Tibial nerve (tissue), 4 donors: Measurements from ENCODE around the gene ZNF438. TPM values are rescaled to one million over a fixed set of nuclear protein-coding genes. Genes with fewer than 3 reads are reported as not detected.

Source experiments
- DNase-seq, 2 donors: peaks; one replicate each; pipeline ENCODE4 v3.0.0-alpha.2; 2019; ENCODE audit warnings: low spot score in 2 of 2
- H3K27ac ChIP-seq, 4 donors: fragments of 200-600 bp; sonication (generic) in 3 of 4; one replicate each; pipeline ENCODE4 v1.5.1; 2017 to 2019; ENCODE audit warnings: mild to moderate bottlenecking in 1 of 4
- H3K27me3 ChIP-seq, 2 donors: fragments of 200-600 bp; sonication (generic) in 1 of 2; one replicate each; pipeline versions ENCODE4 v1.5.1 to v1.6.0; 2017 to 2019
- H3K36me3 ChIP-seq, 3 donors: fragments of 200-600 bp; sonication (generic); one replicate each; pipeline ENCODE4 v1.5.1; 2018 to 2019
- H3K4me1 ChIP-seq, 4 donors: fragments of 200-600 bp; sonication (generic) in 3 of 4; one replicate each; pipeline ENCODE4 v1.5.1; 2017 to 2019
- H3K4me3 ChIP-seq, 4 donors: fragments of 200-600 bp; sonication (generic) in 3 of 4; one replicate each; pipeline ENCODE4 v1.5.1; 2017 to 2019; ENCODE audit warnings: mild to moderate bottlenecking in 1 of 4, moderate library complexity in 1 of 4
- H3K9me3 ChIP-seq, 4 donors: fragments of 200-600 bp; sonication (generic) in 3 of 4; one replicate each; pipeline ENCODE4 v1.5.1; 2017 to 2019
- CTCF ChIP-seq, 5 experiments: fragments of 200-600 bp in 3 of 5; fragments of 450-650 bp in 2 of 5; sonication (generic) in 3 of 5; IDR thresholded peaks; one replicate each; pipeline ENCODE4 v1.5.1; 2016 to 2019; ENCODE audit warnings: antibody characterized with exemption in 5 of 5, mild to moderate bottlenecking in 3 of 5, moderate library complexity in 2 of 5
- EP300 ChIP-seq, 2 donors: sonication (generic); formaldehyde crosslinking; IDR thresholded peaks; one replicate each; pipeline ENCODE4 v1.6.1; 2017; ENCODE audit warnings: antibody characterized with exemption in 2 of 2, mild to moderate bottlenecking in 1 of 2
- POLR2A ChIP-seq, 2 donors: fragments of 450-650 bp; IDR thresholded peaks; one replicate each; pipeline ENCODE4 v1.6.1; 2017; ENCODE audit warnings: antibody characterized with exemption in 2 of 2, mild to moderate bottlenecking in 2 of 2, moderate library complexity in 2 of 2
- WGBS, 2 donors: methylation state at CpG; one replicate each; pipeline ENCODE4 v1.1.5; 2018; 5-methylcytosine and 5-hydroxymethylcytosine counted together
- total RNA-seq, 4 donors: library from RNA; depleted of rRNA; stranded (reverse); fragments of >200 nt; gene quantifications; one replicate each; pipeline ENCODE4 v1.1.0, GENCODE V29; 2016

The ZNF438 gene
- total RNA-seq, 4 donors from 2014 or later, result 10.8 to 26.5 (median 19.7) TPM

GRCh38 chr10:30854656-30855055 lies 177.0 kb downstream of the ZNF438 start:
- 36 to 37% methylated on average over 4 of the region's 4 CpGs for WGBS, 2 donors
- peak overlapping the region in 1 of 4 donors; percentile 39 for H3K27ac ChIP-seq
- H3K4me1 ChIP-seq, result peaks cover 0 to 35% (median 7%) of the 10 kb centered on the region in 4 donors
- TF ChIP-seq POLR2A (IDR thresholded peaks at IDR 0.05), result no peak
- no peak for DNase-seq
- H3K4me3 ChIP-seq, result no peak overlapping the region
- H3K9me3 ChIP-seq, result no peaks in the 10 kb centered on the region
- H3K36me3 ChIP-seq, result peaks cover 0 to 12% (median 0%) of the 10 kb centered on the region in 3 donors
- no peaks in the 10 kb centered on the region for H3K27me3 ChIP-seq

GRCh38 chr10:30853066-30853465 lies 178.6 kb downstream of the ZNF438 start:
- Histone ChIP-seq H3K36me3 (peaks cover 0 to 28% (median 0%) of the 10 kb centered on the region in 3 donors), H3K9me3 (no peaks in the 10 kb centered on the region), H3K4me3 (no peak overlapping the region), H3K27ac (no peak overlapping the region), H3K27me3 (no peaks in the 10 kb centered on the region), H3K4me1 (peaks cover 0 to 23% (median 3%) of the 10 kb centered on the region in 4 donors)
- TF ChIP-seq EP300 (IDR thresholded peaks at IDR 0.05), result no peak
- TF ChIP-seq POLR2A (IDR thresholded peaks at IDR 0.05), result no peak
- TF ChIP-seq CTCF (IDR thresholded peaks at IDR 0.05), result no peak
- WGBS, 2 donors, result 79 to 94% methylated on average over 1 of the region's 1 CpG
- no peak for DNase-seq

GRCh38 chr10:30850776-30851175 lies 180.9 kb downstream of the ZNF438 start:
- Histone ChIP-seq H3K9me3 (no peaks in the 10 kb centered on the region), H3K4me3 (no peak overlapping the region), H3K4me1 (peaks cover 0 to 13% (median 0%) of the 10 kb centered on the region in 4 donors), H3K36me3 (peaks cover 0 to 51% (median 0%) of the 10 kb centered on the region in 3 donors), H3K27me3 (no peaks in the 10 kb centered on the region), H3K27ac (no peak overlapping the region)
- no peak for TF ChIP-seq CTCF (IDR thresholded peaks at IDR 0.05)
- no peak for TF ChIP-seq POLR2A (IDR thresholded peaks at IDR 0.05)
- TF ChIP-seq EP300 (IDR thresholded peaks at IDR 0.05), result no peak
- DNase-seq, result no peak
- 59 to 64% methylated on average over 2 of the region's 2 CpGs for whole genome bisulfite sequencing, 2 donors

- peaks cover 0 to 5% (median 0%) of the 10 kb centered on the region in 4 donors for H3K4me1 ChIP-seq
- TF ChIP-seq POLR2A (IDR thresholded peaks at IDR 0.05) (no peak), EP300 (IDR thresholded peaks at IDR 0.05) (no peak), CTCF (IDR thresholded peaks at IDR 0.05) (no peak)
- H3K27ac ChIP-seq, result no peak overlapping the region
- peaks cover 0 to 61% (median 0%) of the 10 kb centered on the region in 3 donors for H3K36me3 ChIP-seq
- H3K9me3 ChIP-seq, result no peaks in the 10 kb centered on the region
- no peaks in the 10 kb centered on the region for H3K27me3 ChIP-seq
- DNase-seq, result no peak
- H3K4me3 ChIP-seq, result no peak overlapping the region
- WGBS, 2 donors, result 92 to 96% methylated on average over 3 of the region's 3 CpGs
These were observed 182.2 kb downstream of the ZNF438 start for GRCh38 chr10:30849231-30850035.

GRCh38 chr10:30848396-30849032 lies 183.2 kb downstream of the ZNF438 start:
- Histone ChIP-seq H3K27me3 (no peaks in the 10 kb centered on the region), H3K4me1 (peaks cover 0 to 5% (median 0%) of the 10 kb centered on the region in 4 donors), H3K4me3 (no peak overlapping the region), H3K27ac (no peak overlapping the region), H3K9me3 (no peaks in the 10 kb centered on the region), H3K36me3 (peaks cover 0 to 61% (median 0%) of the 10 kb centered on the region in 3 donors)
- DNase-seq, result no peak
- WGBS, 2 donors, result 90 to 94% methylated on average over 11 of the region's 11 CpGs
- TF ChIP-seq EP300 (IDR thresholded peaks at IDR 0.05), result no peak
- no peak for TF ChIP-seq POLR2A (IDR thresholded peaks at IDR 0.05)
- no peak for TF ChIP-seq CTCF (IDR thresholded peaks at IDR 0.05)
